Lower lobe of right lung (tissue), 2 donors: ENCODE results near the gene MLIP. TPM values are rescaled to one million over a fixed set of nuclear protein-coding genes. Genes with fewer than 3 reads are reported as not detected.

Source experiments
- ATAC-seq, 2 donors: fragments of 200-7000 bp; cut with Tn5 transposase; one replicate each; pipeline ENCODE4 v1.9.1; 2020 to 2022; ENCODE audit warnings: mild to moderate bottlenecking in 2 of 2, moderate library complexity in 2 of 2
- DNase-seq: peaks from one replicate; pipeline ENCODE4 v3.0.0-alpha.2; 2020
- H3K27ac ChIP-seq: fragments of 200-600 bp; one replicate; pipeline ENCODE4 v1.8.0; 2022
- H3K27me3 ChIP-seq: fragments of 200-600 bp; one replicate; pipeline ENCODE4 v1.8.0; 2022; ENCODE audit warnings: low read depth
- H3K36me3 ChIP-seq: fragments of 200-600 bp; one replicate; pipeline ENCODE4 v1.8.0; 2022; ENCODE audit warnings: mild to moderate bottlenecking
- H3K4me1 ChIP-seq: fragments of 200-600 bp; one replicate; pipeline ENCODE4 v1.8.0; 2022
- H3K4me3 ChIP-seq: fragments of 200-600 bp; one replicate; pipeline ENCODE4 v1.8.0; 2022; ENCODE audit warnings: mild to moderate bottlenecking
- H3K9me3 ChIP-seq: fragments of 200-600 bp; one replicate; pipeline ENCODE4 v1.8.0; 2022
- intact Hi-C: fragments of 100-400 bp; cut with DNase I; formaldehyde crosslinking; loops from one replicate; pipeline ENCODE4 v1.11.0; 2022
- total RNA-seq: library from RNA; stranded (reverse); fragmentation: NEBNext Ultra II Directional; extraction: Animal tissue kit (Norgen Biotek cat#: 25700); gene quantifications from one replicate; pipeline ENCODE4 v1.2.1, GENCODE V29; 2021
- TF ChIP-seq, protein P1 (sequence below): fragments of 200-600 bp; IDR thresholded peaks from one replicate; pipeline ENCODE4 v1.8.0; 2022; ENCODE audit warnings: antibody characterized with exemption, mild to moderate bottlenecking
- donor health status: DM: no; HTN: yes; CAD: no; lungs with severe emphysema.

The MLIP gene
- total RNA-seq, 1 donor from 2014 or later: not detected

DNA sequence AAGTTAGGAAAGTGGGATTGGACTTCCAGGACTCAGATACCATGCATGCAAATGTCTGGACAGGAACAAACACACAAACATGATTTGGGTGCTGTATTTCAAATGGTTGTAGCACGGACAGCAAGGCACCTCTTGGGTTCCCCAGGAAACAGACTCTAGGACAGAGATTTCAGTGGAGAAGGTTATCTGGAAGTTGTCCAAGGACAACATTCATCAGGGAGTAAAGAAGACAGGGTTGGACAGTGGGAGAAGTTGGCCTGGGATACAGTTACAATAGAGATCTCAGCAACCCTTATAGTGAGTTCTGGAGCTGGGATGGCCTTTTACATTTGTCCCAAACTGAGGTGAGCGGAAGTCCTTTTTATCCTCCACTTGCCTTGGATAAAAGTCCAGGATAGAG, 177.2 kb downstream of the MLIP start:
- ATAC-seq (no peak), DNase-seq (no peak)
- intact Hi-C loops: no loop called here
- no peaks in the 10 kb centered on the region for H3K27me3 ChIP-seq
- H3K4me3 ChIP-seq: no peak overlapping the region
- H3K4me1 ChIP-seq: no peaks in the 10 kb centered on the region
- no peak overlapping the region for H3K27ac ChIP-seq
- TF ChIP-seq, protein P1, sequence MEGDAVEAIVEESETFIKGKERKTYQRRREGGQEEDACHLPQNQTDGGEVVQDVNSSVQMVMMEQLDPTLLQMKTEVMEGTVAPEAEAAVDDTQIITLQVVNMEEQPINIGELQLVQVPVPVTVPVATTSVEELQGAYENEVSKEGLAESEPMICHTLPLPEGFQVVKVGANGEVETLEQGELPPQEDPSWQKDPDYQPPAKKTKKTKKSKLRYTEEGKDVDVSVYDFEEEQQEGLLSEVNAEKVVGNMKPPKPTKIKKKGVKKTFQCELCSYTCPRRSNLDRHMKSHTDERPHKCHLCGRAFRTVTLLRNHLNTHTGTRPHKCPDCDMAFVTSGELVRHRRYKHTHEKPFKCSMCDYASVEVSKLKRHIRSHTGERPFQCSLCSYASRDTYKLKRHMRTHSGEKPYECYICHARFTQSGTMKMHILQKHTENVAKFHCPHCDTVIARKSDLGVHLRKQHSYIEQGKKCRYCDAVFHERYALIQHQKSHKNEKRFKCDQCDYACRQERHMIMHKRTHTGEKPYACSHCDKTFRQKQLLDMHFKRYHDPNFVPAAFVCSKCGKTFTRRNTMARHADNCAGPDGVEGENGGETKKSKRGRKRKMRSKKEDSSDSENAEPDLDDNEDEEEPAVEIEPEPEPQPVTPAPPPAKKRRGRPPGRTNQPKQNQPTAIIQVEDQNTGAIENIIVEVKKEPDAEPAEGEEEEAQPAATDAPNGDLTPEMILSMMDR: no peak
- no peaks in the 10 kb centered on the region for H3K9me3 ChIP-seq
- H3K36me3 ChIP-seq: no peaks in the 10 kb centered on the region

- Histone ChIP-seq H3K9me3 (no peaks in the 10 kb centered on the region), H3K27ac (no peak overlapping the region), H3K4me1 (no peaks in the 10 kb centered on the region), H3K27me3 (no peaks in the 10 kb centered on the region), H3K4me3 (no peak overlapping the region), H3K36me3 (no peaks in the 10 kb centered on the region)
- DNase-seq (no peak), ATAC-seq (no peak)
- intact Hi-C loops: no loop called here
- TF ChIP-seq, protein P1: no peak
Observed at GRCh38 chr6:54289426-54289825, 178.2 kb downstream of the MLIP start.

DNA sequence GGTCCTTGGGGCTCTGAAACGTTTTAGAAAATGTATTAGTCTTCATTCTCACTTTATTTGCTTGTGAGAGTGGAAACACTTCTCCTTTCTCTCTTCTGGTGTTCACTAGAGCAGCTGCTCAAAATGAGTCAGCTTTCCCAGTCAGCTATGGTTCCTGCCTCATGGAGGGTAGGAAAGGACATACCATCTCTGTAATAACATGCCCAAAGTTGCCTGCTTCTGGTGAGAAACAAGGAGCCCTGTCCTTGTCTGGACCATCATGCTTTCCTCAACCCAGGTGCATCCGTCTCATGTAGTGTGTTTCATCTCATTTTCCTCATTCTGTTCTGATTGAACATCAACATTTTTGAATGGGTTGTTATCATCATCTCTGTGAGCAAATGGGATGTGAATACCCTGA, 179.9 kb downstream of the MLIP start:
- no peaks in the 10 kb centered on the region for H3K27me3 ChIP-seq
- H3K4me3 ChIP-seq: no peak overlapping the region
- no peaks in the 10 kb centered on the region for H3K36me3 ChIP-seq
- TF ChIP-seq, protein P1: no peak
- ATAC-seq: no peak
- no peaks in the 10 kb centered on the region for H3K9me3 ChIP-seq
- DNase-seq: no peak
- intact Hi-C loops: no loop called here
- no peaks in the 10 kb centered on the region for H3K4me1 ChIP-seq
- no peak overlapping the region for H3K27ac ChIP-seq

- H3K4me3 ChIP-seq: no peak overlapping the region
- intact Hi-C loops: no loop called here
- no peak for ATAC-seq
- H3K36me3 ChIP-seq: no peaks in the 10 kb centered on the region
- no peaks in the 10 kb centered on the region for H3K4me1 ChIP-seq
- TF ChIP-seq, protein P1: no peak
- H3K27ac ChIP-seq: no peak overlapping the region
- DNase-seq: no peak
- no peaks in the 10 kb centered on the region for H3K9me3 ChIP-seq
- no peaks in the 10 kb centered on the region for H3K27me3 ChIP-seq
Observed at GRCh38 chr6:54291738-54292137, 180.5 kb downstream of the MLIP start.

DNA sequence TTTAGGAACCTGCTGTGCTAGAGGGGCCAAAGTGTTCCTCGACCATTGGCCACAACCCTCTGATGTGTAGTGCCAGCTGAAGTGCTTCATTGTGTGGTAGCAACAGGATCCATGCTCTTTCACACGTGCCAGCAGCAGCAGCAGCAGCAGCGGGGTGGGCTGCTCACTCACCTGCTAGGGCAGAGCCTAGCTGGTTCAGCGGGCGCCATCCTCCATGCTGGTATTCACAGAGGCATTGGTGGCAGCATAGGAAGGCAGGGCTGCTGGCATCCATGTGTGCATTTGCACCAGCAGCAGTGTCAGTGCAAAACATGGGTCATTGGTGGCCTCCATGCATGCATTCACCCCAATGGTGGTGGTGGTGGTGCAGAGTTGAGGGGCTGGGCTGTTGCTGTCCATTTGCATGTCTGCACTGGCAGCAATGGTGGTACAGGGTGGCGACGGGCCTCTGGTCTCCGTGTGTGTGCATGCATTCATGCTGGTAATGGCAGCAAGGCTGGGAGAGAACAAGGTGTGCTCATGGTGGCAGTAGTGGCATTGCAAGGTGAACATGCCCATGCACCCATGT, 183.8 kb downstream of the MLIP start:
- DNase-seq: peak; percentile 35
- H3K9me3 ChIP-seq: no peaks in the 10 kb centered on the region
- ATAC-seq: peak in 1 of 2 donors; percentile 27

More for the DNA sequence above, 183.8 kb downstream of the MLIP start:
- intact Hi-C loops: no loop called here
- TF ChIP-seq, protein P1: no peak
- Histone ChIP-seq H3K4me3 (no peak overlapping the region), H3K4me1 (no peaks in the 10 kb centered on the region), H3K27ac (no peak overlapping the region), H3K27me3 (no peaks in the 10 kb centered on the region), H3K36me3 (no peaks in the 10 kb centered on the region)
